GM12872 (cell line): ENCODE results near the gene CACNA2D3.

Experiments
- TF ChIP-seq, protein P1 (sequence below): IDR thresholded peaks from 3 replicates; pipeline ENCODE4 v1.5.1; 2011; ENCODE audit warnings: low read depth, mild to moderate bottlenecking, low read length, moderate library complexity; ENCODE audit not compliant: insufficient read depth

The CACNA2D3 gene

DNA sequence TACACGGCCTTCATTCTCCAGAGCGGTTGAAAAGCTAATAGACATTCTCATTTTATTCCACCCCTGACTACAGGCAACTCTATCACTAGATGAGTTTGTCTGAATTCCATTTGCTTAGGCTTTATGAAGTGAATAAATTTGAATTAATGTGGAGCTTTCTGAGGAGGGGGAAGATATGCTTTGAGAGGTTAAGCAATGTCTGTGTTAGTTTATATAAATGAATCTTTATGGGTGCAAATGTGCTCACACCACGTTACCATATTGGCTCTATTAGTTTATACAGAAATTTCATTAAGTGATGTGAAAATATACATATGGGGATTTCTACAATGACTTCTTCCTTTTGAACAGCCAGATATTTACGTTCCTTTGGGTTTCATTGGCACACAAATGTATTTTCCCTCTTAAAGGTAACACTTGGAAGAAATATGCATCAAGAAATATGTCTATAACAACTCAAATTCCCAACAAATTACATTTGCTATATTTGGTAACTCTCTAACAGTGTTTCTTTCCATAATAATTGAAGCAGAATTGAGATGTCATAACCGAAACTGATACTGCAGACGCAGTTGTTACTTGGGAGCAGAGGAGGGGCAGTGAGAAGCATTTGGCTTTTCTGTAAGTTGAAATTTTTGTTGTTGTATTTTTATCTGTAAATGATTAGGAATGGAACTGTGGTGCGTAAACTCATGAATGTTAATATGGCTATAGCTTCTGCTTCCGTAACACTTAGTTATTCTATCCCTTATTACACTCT, 359.4 kb downstream of the CACNA2D3 start:
- TF ChIP-seq, protein P1, sequence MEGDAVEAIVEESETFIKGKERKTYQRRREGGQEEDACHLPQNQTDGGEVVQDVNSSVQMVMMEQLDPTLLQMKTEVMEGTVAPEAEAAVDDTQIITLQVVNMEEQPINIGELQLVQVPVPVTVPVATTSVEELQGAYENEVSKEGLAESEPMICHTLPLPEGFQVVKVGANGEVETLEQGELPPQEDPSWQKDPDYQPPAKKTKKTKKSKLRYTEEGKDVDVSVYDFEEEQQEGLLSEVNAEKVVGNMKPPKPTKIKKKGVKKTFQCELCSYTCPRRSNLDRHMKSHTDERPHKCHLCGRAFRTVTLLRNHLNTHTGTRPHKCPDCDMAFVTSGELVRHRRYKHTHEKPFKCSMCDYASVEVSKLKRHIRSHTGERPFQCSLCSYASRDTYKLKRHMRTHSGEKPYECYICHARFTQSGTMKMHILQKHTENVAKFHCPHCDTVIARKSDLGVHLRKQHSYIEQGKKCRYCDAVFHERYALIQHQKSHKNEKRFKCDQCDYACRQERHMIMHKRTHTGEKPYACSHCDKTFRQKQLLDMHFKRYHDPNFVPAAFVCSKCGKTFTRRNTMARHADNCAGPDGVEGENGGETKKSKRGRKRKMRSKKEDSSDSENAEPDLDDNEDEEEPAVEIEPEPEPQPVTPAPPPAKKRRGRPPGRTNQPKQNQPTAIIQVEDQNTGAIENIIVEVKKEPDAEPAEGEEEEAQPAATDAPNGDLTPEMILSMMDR: no peak

DNA sequence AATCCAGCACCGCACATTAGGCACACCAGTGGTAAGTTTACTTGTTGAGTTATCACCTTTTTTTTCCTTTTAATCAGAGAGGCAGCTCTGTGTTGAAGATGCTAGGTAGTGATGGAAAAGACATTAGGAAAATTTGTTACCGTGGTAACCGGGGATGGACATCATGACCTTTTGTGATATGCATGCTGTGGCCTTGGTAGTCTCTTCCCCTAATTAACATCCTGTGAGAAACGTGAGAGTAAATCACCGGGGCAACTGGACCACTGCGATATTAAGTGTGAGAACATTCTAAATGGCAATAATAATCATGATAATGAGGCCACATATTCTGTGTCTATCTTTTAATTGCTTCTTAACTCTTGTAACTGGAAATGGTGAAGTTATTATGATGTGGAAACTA, 362.0 kb downstream of the CACNA2D3 start:
- TF ChIP-seq, protein P1: no peak

GRCh38 chr3:54486317-54486716, 364.0 kb downstream of the CACNA2D3 start:
- TF ChIP-seq, protein P1: no peak

- TF ChIP-seq, protein P1: no peak
Observed at GRCh38 chr3:54488297-54488696, 365.9 kb downstream of the CACNA2D3 start.

GRCh38 chr3:54494209-54494608, 371.9 kb downstream of the CACNA2D3 start:
- TF ChIP-seq, protein P1: no peak

GRCh38 chr3:54506603-54507002, 384.3 kb downstream of the CACNA2D3 start:
- TF ChIP-seq, protein P1: no peak

DNA sequence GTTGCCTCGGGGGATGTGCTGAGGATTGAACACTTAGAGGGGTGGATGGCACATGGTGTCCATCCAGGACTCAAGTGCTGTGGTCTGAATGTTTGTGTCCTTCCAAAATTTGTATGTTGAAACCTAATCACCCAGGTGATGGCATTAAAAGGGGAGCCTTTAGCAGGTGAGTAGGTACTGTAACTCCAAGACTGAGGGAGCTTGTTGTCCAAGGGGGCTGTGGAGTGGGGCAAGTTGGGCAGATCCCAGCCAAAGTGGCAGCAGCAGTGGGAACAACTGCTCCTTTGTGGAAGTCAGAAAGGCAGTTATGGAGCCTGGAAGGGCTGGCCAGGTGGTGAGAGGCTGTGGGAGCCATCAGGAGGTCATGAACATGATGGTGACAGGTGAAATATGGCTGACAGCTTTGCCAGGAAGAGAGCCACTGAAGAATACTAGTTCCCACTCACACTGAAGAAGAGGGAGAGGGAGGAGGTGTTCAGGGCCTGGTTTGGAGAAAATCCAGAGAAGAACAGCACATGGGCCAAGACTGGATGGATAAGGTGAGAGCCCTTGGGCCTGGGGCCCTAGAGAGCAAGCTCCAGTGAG, 385.6 kb downstream of the CACNA2D3 start:
- TF ChIP-seq, protein P1: no peak
